HG02970 (cell line): Measurements from ENCODE around the gene TRIM54.
"Not testable (repeated sequence)": the region's sequence is repeated elsewhere in the genome, so short reads cannot be mapped to it uniquely, and the experiment has no call there.

Experiments used
- ATAC-seq: cut with Tn5 transposase; IDR thresholded peaks from one replicate; pipeline ENCODE4 v1.9.1; 2021; ENCODE audit warnings: mild to moderate bottlenecking, moderate library complexity, moderate number of reproducible peaks; ENCODE audit not compliant: unreplicated experiment, low FRiP score

Gene TRIM54

GRCh38 chr2:27278010-27278409 is 4.2 kb upstream of the TRIM54 start:
- no peak for ATAC-seq

GRCh38 chr2:27280826-27281225 is 1.4 kb upstream of the TRIM54 start:
- no peak for ATAC-seq

GRCh38 chr2:27281442-27281841 is 787 bp upstream of the TRIM54 start:
- no peak for ATAC-seq

GRCh38 chr2:27282892-27283291 is 663 bp downstream of the TRIM54 start:
- no peak for ATAC-seq

GRCh38 chr2:27284996-27285395 is 2.8 kb downstream of the TRIM54 start:
- ATAC-seq: no peak

GRCh38 chr2:27285481-27285880 is 3.3 kb downstream of the TRIM54 start:
- no peak for ATAC-seq

GRCh38 chr2:27288610-27289009 is 6.4 kb downstream of the TRIM54 start:
- ATAC-seq: no peak

GRCh38 chr2:27290549-27290948 is 8.3 kb downstream of the TRIM54 start:
- no peak for ATAC-seq

- ATAC-seq: no peak
Observed at GRCh38 chr2:27291865-27292264, 9.6 kb downstream of the TRIM54 start.

GRCh38 chr2:27294928-27295327 is 12.7 kb downstream of the TRIM54 start:
- no peak for ATAC-seq

- no peak for ATAC-seq
Observed at GRCh38 chr2:27296481-27296880, 14.3 kb downstream of the TRIM54 start.

GRCh38 chr2:27297195-27297594 is 15.0 kb downstream of the TRIM54 start:
- no peak for ATAC-seq

GRCh38 chr2:27298391-27299080 is 16.3 kb downstream of the TRIM54 start:
- no peak for ATAC-seq

GRCh38 chr2:27300606-27301005 is 18.4 kb downstream of the TRIM54 start:
- ATAC-seq: not testable (repeated sequence)

GRCh38 chr2:27303093-27304025 is 21.1 kb downstream of the TRIM54 start:
- ATAC-seq: no peak

GRCh38 chr2:27304488-27305240 is 22.4 kb downstream of the TRIM54 start:
- ATAC-seq: no peak

- no peak for ATAC-seq
Observed at GRCh38 chr2:27305516-27305915, 23.3 kb downstream of the TRIM54 start.

- no peak for ATAC-seq
Observed at GRCh38 chr2:27306136-27306535, 23.9 kb downstream of the TRIM54 start.

GRCh38 chr2:27306573-27307286 is 24.5 kb downstream of the TRIM54 start:
- ATAC-seq: no peak

- ATAC-seq: no peak
Observed at GRCh38 chr2:27307287-27307544, 25.0 kb downstream of the TRIM54 start.
